Activated CD4-positive, alpha-beta T cell treated with anti-CD3 and anti-CD28 coated beads, Interleukin-2, amount 10 ng/mL, durations not matched to agents 7 days and 5 days (primary cell): ENCODE results near the gene MDFIC. TPM values are rescaled to one million over a fixed set of nuclear protein-coding genes. Genes with fewer than 3 reads are reported as not detected.

Experiments
- CTCF ChIA-PET: fragments of 350-600 bp; sonication (Branson Sonifier 250); formaldehyde crosslinking; loops from one replicate; lab custom pipeline; 2021; ENCODE audit warnings: antibody characterized with exemption; lab: Charles Lee
- POLR2A ChIA-PET: fragments of 350-600 bp; sonication (Branson Sonifier 250); formaldehyde crosslinking; loops from one replicate; lab custom pipeline; 2021; ENCODE audit warnings: antibody characterized with exemption; lab: Charles Lee
- DNase-seq: peaks from one replicate; pipeline ENCODE4 v3.0.0-alpha.2; 2020
- H3K27ac Mint-ChIP-seq: one replicate; pipeline ENCODE4 v1.8.0; 2021; ENCODE audit warnings: mild to moderate bottlenecking, moderate library complexity, mixed read lengths
- H3K27me3 Mint-ChIP-seq: one replicate; pipeline ENCODE4 v1.8.0; 2021; ENCODE audit warnings: mixed read lengths
- H3K36me3 Mint-ChIP-seq: one replicate; pipeline ENCODE4 v1.8.0; 2021; ENCODE audit warnings: low read depth, mixed read lengths
- H3K4me1 Mint-ChIP-seq: one replicate; pipeline ENCODE4 v1.8.0; 2021; ENCODE audit warnings: mixed read lengths
- H3K4me3 Mint-ChIP-seq: one replicate; pipeline ENCODE4 v1.8.0; 2021; ENCODE audit warnings: mild to moderate bottlenecking, moderate library complexity, mixed read lengths
- H3K9me3 Mint-ChIP-seq: one replicate; pipeline ENCODE4 v1.8.0; 2021; ENCODE audit warnings: mixed read lengths
- total RNA-seq, 2 experiments: library from RNA; stranded (reverse); gene quantifications; one replicate each; pipeline ENCODE4 v1.2.3, GENCODE V29; 2021

The MDFIC gene
- total RNA-seq, 2 experiments from 2014 or later = 75.4 to 91.2 TPM

DNA sequence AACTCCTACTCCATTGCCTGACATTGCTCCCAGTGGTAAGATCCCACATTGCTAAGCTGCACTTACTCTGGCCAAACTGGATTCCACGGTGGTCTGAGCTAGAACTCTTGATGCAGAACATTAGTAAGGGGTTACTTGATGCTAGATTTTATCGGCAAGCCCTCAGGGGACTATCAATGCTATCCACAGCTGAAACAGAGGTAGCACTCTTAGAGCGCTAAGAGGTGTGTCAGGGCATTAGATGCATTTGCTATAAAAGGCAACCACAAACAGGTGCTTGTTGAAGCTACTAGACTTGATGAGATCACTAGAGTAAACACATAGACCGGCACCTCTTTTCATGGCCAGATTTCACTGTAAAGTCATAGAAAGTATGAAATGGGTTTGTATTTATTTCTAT lies 116.3 kb downstream of the MDFIC start:
- ChIA-PET CTCF (no interaction called here), POLR2A (no interaction called here)
- H3K4me3 Mint-ChIP-seq = no peak overlapping the region
- DNase-seq = no peak
- peaks cover 16% of the 10 kb centered on the region for H3K4me1 Mint-ChIP-seq
- peaks cover 5% of the 10 kb centered on the region for H3K27me3 Mint-ChIP-seq
- no peak overlapping the region for H3K27ac Mint-ChIP-seq
- peaks cover 6% of the 10 kb centered on the region for H3K36me3 Mint-ChIP-seq
- H3K9me3 Mint-ChIP-seq = peaks cover 3% of the 10 kb centered on the region

GRCh38 chr7:115040057-115040456 lies 118.2 kb downstream of the MDFIC start:
- ChIA-PET CTCF (no interaction called here), POLR2A (no interaction called here)
- peaks cover 12% of the 10 kb centered on the region for H3K27me3 Mint-ChIP-seq
- H3K4me1 Mint-ChIP-seq = peaks cover 16% of the 10 kb centered on the region
- H3K4me3 Mint-ChIP-seq = no peak overlapping the region
- no peak overlapping the region for H3K27ac Mint-ChIP-seq
- peaks cover 3% of the 10 kb centered on the region for H3K9me3 Mint-ChIP-seq
- DNase-seq = no peak
- peaks cover 6% of the 10 kb centered on the region for H3K36me3 Mint-ChIP-seq

- POLR2A ChIA-PET = no interaction called here
- peaks cover 3% of the 10 kb centered on the region for H3K9me3 Mint-ChIP-seq
- no peak overlapping the region for H3K27ac Mint-ChIP-seq
- DNase-seq = no peak
- CTCF ChIA-PET = no interaction called here
- H3K36me3 Mint-ChIP-seq = peaks cover 6% of the 10 kb centered on the region
- H3K4me1 Mint-ChIP-seq = peaks cover 16% of the 10 kb centered on the region
- H3K27me3 Mint-ChIP-seq = peaks cover 12% of the 10 kb centered on the region
- H3K4me3 Mint-ChIP-seq = no peak overlapping the region
These were observed 118.6 kb downstream of the MDFIC start for GRCh38 chr7:115040495-115040894.

- no peak for DNase-seq
- H3K27me3 Mint-ChIP-seq = peaks cover 12% of the 10 kb centered on the region
- peaks cover 3% of the 10 kb centered on the region for H3K36me3 Mint-ChIP-seq
- H3K27ac Mint-ChIP-seq = no peak overlapping the region
- peaks cover 7% of the 10 kb centered on the region for H3K4me1 Mint-ChIP-seq
- ChIA-PET POLR2A (no interaction called here), CTCF (no interaction called here)
- H3K4me3 Mint-ChIP-seq = no peak overlapping the region
- H3K9me3 Mint-ChIP-seq = peaks cover 3% of the 10 kb centered on the region
These were observed 120.7 kb downstream of the MDFIC start for GRCh38 chr7:115042596-115042995.

DNA sequence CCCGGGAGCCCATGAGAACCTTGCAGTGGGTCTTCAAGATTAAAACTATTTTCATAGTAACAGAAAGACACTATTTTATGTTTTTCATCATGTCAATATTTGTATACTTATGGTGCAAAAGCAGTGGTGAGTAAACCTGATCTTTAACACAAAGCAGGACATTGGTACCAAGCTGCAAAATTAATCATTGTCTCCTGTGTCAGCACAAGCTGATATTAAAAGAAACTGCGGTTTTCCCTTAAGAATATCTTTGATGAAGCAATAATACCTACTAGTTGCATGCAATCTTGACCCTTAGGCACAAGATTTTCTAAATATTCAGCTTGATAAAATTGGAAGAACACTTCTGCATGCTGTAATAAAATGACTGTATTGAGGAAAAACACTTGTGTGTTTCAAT lies 121.7 kb downstream of the MDFIC start:
- no peaks in the 10 kb centered on the region for H3K9me3 Mint-ChIP-seq
- H3K27me3 Mint-ChIP-seq = peaks cover 15% of the 10 kb centered on the region
- no peaks in the 10 kb centered on the region for H3K36me3 Mint-ChIP-seq
- no peak overlapping the region for H3K4me3 Mint-ChIP-seq
- CTCF ChIA-PET = no interaction called here
- no peak overlapping the region for H3K27ac Mint-ChIP-seq
- POLR2A ChIA-PET = no interaction called here
- no peaks in the 10 kb centered on the region for H3K4me1 Mint-ChIP-seq
- no peak for DNase-seq

DNA sequence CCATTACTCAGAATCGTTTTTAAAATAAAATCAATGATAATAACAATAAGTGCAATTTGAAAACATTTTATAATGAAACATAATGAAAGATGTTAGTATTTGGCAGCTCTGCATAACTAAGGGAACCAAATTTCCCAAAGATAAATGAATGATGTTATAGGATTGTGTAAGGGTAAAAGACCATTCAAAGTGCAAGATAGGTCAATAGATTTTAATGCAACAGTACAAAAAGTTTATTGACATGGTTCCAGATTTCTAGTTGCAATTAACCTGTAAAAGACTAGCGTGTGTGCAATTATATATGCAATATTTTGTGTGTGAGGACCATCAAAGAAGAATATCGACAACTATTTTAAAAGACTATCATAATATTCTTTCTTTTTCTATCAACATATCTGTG lies 122.3 kb downstream of the MDFIC start:
- Mint-ChIP-seq H3K4me1 (no peaks in the 10 kb centered on the region), H3K36me3 (no peaks in the 10 kb centered on the region), H3K27ac (no peak overlapping the region), H3K27me3 (peaks cover 15% of the 10 kb centered on the region), H3K9me3 (no peaks in the 10 kb centered on the region), H3K4me3 (no peak overlapping the region)
- POLR2A ChIA-PET = no interaction called here
- CTCF ChIA-PET = no interaction called here
- DNase-seq = no peak

DNA sequence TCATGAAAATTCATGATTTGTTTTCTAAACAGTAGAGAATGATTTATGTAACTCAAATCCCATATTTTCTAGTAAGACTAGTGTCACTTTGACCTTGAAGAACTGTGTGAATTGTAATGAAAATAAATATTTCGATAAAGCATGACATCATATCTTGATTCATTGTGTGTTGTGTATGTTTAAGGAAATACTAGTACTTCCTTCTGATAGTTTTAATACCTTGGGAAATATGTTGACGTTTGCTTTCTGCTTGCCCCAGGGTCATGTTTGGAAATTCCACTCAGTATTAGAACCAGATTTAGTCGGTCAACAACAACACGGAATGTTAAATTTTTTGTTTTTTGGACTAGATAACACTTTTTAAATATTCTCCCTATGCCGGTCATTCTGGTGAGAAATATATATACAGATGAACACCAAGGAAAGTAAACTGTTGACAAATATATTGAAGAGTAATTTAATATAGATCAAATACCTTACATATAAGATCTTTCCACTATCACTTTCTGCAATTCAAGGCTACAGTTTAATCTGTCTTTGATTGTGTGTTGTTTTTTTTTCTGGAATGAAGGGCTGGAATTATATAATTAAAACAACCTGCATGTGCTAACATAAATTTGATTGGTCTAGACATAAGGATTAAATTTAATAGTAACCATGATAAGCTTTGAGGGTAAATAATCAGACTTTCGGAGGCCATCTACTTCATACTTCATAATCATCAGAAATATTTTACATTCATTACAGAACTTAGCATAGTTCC lies 126.2 kb downstream of the MDFIC start:
- no peak overlapping the region for H3K4me3 Mint-ChIP-seq
- H3K36me3 Mint-ChIP-seq = no peaks in the 10 kb centered on the region
- ChIA-PET POLR2A (no interaction called here), CTCF (no interaction called here)
- H3K4me1 Mint-ChIP-seq = no peaks in the 10 kb centered on the region
- no peak for DNase-seq
- no peak overlapping the region for H3K27ac Mint-ChIP-seq
- peaks cover 20% of the 10 kb centered on the region for H3K27me3 Mint-ChIP-seq
- peaks cover 3% of the 10 kb centered on the region for H3K9me3 Mint-ChIP-seq

GRCh38 chr7:115052706-115053105 lies 130.8 kb downstream of the MDFIC start:
- H3K27ac Mint-ChIP-seq = no peak overlapping the region
- H3K9me3 Mint-ChIP-seq = peaks cover 3% of the 10 kb centered on the region
- no peak for DNase-seq
- H3K27me3 Mint-ChIP-seq = peaks cover 17% of the 10 kb centered on the region
- no peak overlapping the region for H3K4me3 Mint-ChIP-seq
- no peaks in the 10 kb centered on the region for H3K36me3 Mint-ChIP-seq
- no peaks in the 10 kb centered on the region for H3K4me1 Mint-ChIP-seq
- CTCF ChIA-PET = no interaction called here
- POLR2A ChIA-PET = no interaction called here

DNA sequence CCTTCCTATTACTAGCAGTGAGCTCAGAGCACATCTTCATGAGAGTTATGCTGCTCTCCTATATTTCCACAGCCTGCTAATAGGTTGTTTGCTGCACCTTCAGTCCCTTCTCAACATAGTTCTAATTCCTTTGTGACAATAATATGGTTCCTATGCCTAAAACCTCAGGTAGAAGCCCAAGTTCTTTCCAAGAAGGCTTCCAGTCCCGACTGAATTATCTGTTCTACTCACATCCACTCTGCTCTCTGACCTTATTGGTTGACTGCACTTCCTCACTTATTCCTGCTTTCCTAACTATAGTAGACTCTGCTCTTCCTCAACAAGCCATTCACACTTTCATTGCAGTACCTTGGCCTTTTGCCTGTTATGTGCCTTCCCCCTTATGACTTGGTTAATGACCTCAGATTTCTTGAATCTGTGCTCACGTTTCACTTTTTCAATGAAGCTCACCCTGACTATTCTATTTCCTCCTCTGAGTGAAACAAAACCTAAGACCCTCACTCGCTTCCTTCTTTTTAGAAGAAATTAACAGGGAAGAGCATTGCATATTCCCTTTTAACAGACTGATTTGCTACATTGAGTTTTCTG lies 132.7 kb downstream of the MDFIC start:
- ChIA-PET CTCF (no interaction called here), POLR2A (no interaction called here)
- H3K27ac Mint-ChIP-seq = no peak overlapping the region
- no peak overlapping the region for H3K4me3 Mint-ChIP-seq
- peaks cover 3% of the 10 kb centered on the region for H3K9me3 Mint-ChIP-seq
- H3K4me1 Mint-ChIP-seq = no peaks in the 10 kb centered on the region
- peaks cover 14% of the 10 kb centered on the region for H3K27me3 Mint-ChIP-seq
- no peaks in the 10 kb centered on the region for H3K36me3 Mint-ChIP-seq
- DNase-seq = no peak

- Mint-ChIP-seq H3K36me3 (no peaks in the 10 kb centered on the region), H3K4me1 (no peaks in the 10 kb centered on the region), H3K4me3 (no peak overlapping the region), H3K9me3 (peaks cover 3% of the 10 kb centered on the region), H3K27me3 (peaks cover 10% of the 10 kb centered on the region), H3K27ac (no peak overlapping the region)
- POLR2A ChIA-PET = no interaction called here
- no peak for DNase-seq
- CTCF ChIA-PET = interaction anchor here (1.4 kb wide), 1 partner anchor 25 kb away, joined by 3 read pairs; no protein-coding TSS in a partner anchor
These were observed 134.1 kb downstream of the MDFIC start for GRCh38 chr7:115056019-115056418.

- Mint-ChIP-seq H3K4me1 (no peaks in the 10 kb centered on the region), H3K4me3 (no peak overlapping the region), H3K27ac (no peak overlapping the region), H3K27me3 (peaks cover 8% of the 10 kb centered on the region), H3K9me3 (no peaks in the 10 kb centered on the region), H3K36me3 (no peaks in the 10 kb centered on the region)
- CTCF ChIA-PET = no interaction called here
- no peak for DNase-seq
- POLR2A ChIA-PET = no interaction called here
These were observed 136.8 kb downstream of the MDFIC start for GRCh38 chr7:115058726-115059125.

DNA sequence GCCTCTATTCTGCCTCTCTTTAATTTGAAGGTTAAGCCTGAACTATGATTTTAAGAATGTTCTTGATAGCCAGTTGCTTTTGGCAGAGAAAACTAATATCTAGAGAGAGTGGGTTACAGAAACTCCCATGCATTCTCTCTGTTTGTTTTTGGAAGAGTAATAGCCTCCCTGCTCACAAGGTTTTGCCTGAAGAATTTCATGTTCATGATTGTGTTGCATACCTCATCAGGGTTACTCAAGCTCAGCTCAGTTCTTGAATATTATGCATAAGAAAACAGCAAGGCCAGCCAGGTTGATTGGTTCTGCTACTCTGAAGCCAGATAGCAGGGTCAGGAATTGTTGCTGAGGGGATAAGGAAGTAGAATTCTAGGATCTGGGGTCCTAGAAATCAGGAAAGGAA lies 137.4 kb downstream of the MDFIC start:
- Mint-ChIP-seq H3K9me3 (no peaks in the 10 kb centered on the region), H3K36me3 (no peaks in the 10 kb centered on the region), H3K27ac (no peak overlapping the region), H3K27me3 (peaks cover 8% of the 10 kb centered on the region), H3K4me3 (no peak overlapping the region), H3K4me1 (no peaks in the 10 kb centered on the region)
- POLR2A ChIA-PET = no interaction called here
- DNase-seq = no peak
- CTCF ChIA-PET = no interaction called here

GRCh38 chr7:115060095-115060870 lies 138.4 kb downstream of the MDFIC start:
- Mint-ChIP-seq H3K27ac (no peak overlapping the region), H3K4me1 (no peaks in the 10 kb centered on the region), H3K4me3 (no peak overlapping the region), H3K27me3 (peaks cover 4% of the 10 kb centered on the region), H3K9me3 (no peaks in the 10 kb centered on the region), H3K36me3 (no peaks in the 10 kb centered on the region)
- POLR2A ChIA-PET = no interaction called here
- CTCF ChIA-PET = no interaction called here
- DNase-seq = no peak
